DOHH2 (cell line): Measurements from ENCODE around the gene SMPD2.

Experiments
- H3F3A ChIP-seq: fragments of 200-600 bp; sonication (generic), shearing (Covaris generic); 2 replicates; pipeline ENCODE4 v1.6.0; 2016; ENCODE audit warnings: antibody characterized with exemption, mild to moderate bottlenecking; ENCODE audit not compliant: control insufficient read depth, insufficient read depth
- H3K27ac ChIP-seq: fragments of 200-600 bp; sonication (generic); 2 replicates; pipeline ENCODE4 v1.5.1; 2014; ENCODE audit warnings: low read depth, mild to moderate bottlenecking, low read length, moderate library complexity
- H3K27me3 ChIP-seq: fragments of 200-600 bp; sonication (generic); 2 replicates; pipeline ENCODE4 v1.6.1; 2014; ENCODE audit warnings: mild to moderate bottlenecking, low read length, mixed read lengths; ENCODE audit not compliant: control insufficient read depth
- H3K36me3 ChIP-seq: fragments of 200-600 bp; sonication (generic); 2 replicates; pipeline ENCODE4 v1.6.1; 2014; ENCODE audit warnings: mild to moderate bottlenecking, low read length, moderate library complexity, mixed read lengths; ENCODE audit not compliant: control insufficient read depth
- H3K4me1 ChIP-seq: fragments of 200-600 bp; sonication (generic); 2 replicates; pipeline ENCODE4 v1.6.1; 2014; ENCODE audit warnings: mild to moderate bottlenecking, low read length, mixed read lengths; ENCODE audit not compliant: control insufficient read depth
- H3K4me2 ChIP-seq: fragments of 200-600 bp; sonication (generic); 2 replicates; pipeline ENCODE4 v1.6.0; 2014; ENCODE audit warnings: mild to moderate bottlenecking, low read length, moderate library complexity
- H3K4me3 ChIP-seq: fragments of 200-600 bp; sonication (generic); 2 replicates; pipeline ENCODE4 v1.5.1; 2014; ENCODE audit warnings: mild to moderate bottlenecking, low read length, mixed read lengths
- H3K79me2 ChIP-seq: fragments of 200-600 bp; sonication (generic); 2 replicates; pipeline ENCODE4 v1.6.1; 2014; ENCODE audit warnings: mild to moderate bottlenecking, low read length, mixed read lengths; ENCODE audit not compliant: control insufficient read depth
- H3K9me2 ChIP-seq: fragments of 200-600 bp; sonication (generic); replicated peaks from 2 replicates; pipeline ENCODE4 v1.6.1; 2014; ENCODE audit warnings: mild to moderate bottlenecking, low read length, mixed read lengths; ENCODE audit not compliant: control insufficient read depth
- H3K9me3 ChIP-seq: fragments of 200-600 bp; sonication (generic); 2 replicates; pipeline ENCODE4 v1.6.1; 2014; ENCODE audit warnings: antibody characterized with exemption, low read length, mixed read lengths; ENCODE audit not compliant: control insufficient read depth, insufficient read depth
- H4K20me1 ChIP-seq: fragments of 200-600 bp; sonication (generic); 2 replicates; pipeline ENCODE4 v1.6.0; 2014; ENCODE audit warnings: low read depth, mild to moderate bottlenecking, antibody characterized with exemption, low read length, moderate library complexity; ENCODE audit not compliant: control insufficient read depth, insufficient read depth
- CTCF ChIP-seq: fragments of 200-600 bp; sonication (generic); IDR thresholded peaks from one replicate; pipeline ENCODE4 v1.5.1; 2014; ENCODE audit warnings: antibody characterized with exemption, mild to moderate bottlenecking, low read depth, low read length; ENCODE audit not compliant: poor library complexity, severe bottlenecking
- EZH2phosphoT487 ChIP-seq: fragments of 200-600 bp; sonication (generic); IDR thresholded peaks from 2 replicates; pipeline ENCODE4 v1.6.1; 2017; ENCODE audit warnings: borderline replicate concordance, mild to moderate bottlenecking, antibody characterized with exemption, low read length, moderate library complexity, mixed read lengths

SMPD2 gene

GRCh38 chr6:109472132-109472995, 31.8 kb downstream of the SMPD2 start:
- H4K20me1 ChIP-seq = no peaks in the 10 kb centered on the region; the same call in 1 of the 2 replicates
- no peaks in the 10 kb centered on the region for H3F3A ChIP-seq
- no peak overlapping the region for H3K27ac ChIP-seq
- no peaks in the 10 kb centered on the region for H3K27me3 ChIP-seq
- TF ChIP-seq CTCF (no peak), EZH2phosphoT487 (no peak)
- peaks cover 98% of the 10 kb centered on the region for H3K36me3 ChIP-seq
- no peak overlapping the region for H3K4me2 ChIP-seq
- H3K9me3 ChIP-seq = no peaks in the 10 kb centered on the region
- H3K79me2 ChIP-seq = peaks cover 53% of the 10 kb centered on the region
- peaks cover 11% of the 10 kb centered on the region for H3K4me1 ChIP-seq
- H3K9me2 ChIP-seq = no peaks in the 10 kb centered on the region
- no peak overlapping the region for H3K4me3 ChIP-seq

- H3K9me2 ChIP-seq = no peaks in the 10 kb centered on the region
- H4K20me1 ChIP-seq = peaks cover 3% of the 10 kb centered on the region; the same call in 1 of the 2 replicates
- TF ChIP-seq EZH2phosphoT487 (no peak), CTCF (no peak)
- no peak overlapping the region for H3K4me2 ChIP-seq
- no peaks in the 10 kb centered on the region for H3K27me3 ChIP-seq
- H3K4me1 ChIP-seq = peaks cover 18% of the 10 kb centered on the region
- H3K79me2 ChIP-seq = peaks cover 59% of the 10 kb centered on the region
- H3K9me3 ChIP-seq = no peaks in the 10 kb centered on the region
- peaks cover 98% of the 10 kb centered on the region for H3K36me3 ChIP-seq
- H3F3A ChIP-seq = no peaks in the 10 kb centered on the region
- H3K4me3 ChIP-seq = no peak overlapping the region
- no peak overlapping the region for H3K27ac ChIP-seq
These were observed 32.6 kb downstream of the SMPD2 start for GRCh38 chr6:109473120-109473519.

GRCh38 chr6:109474995-109475394, 34.5 kb downstream of the SMPD2 start:
- TF ChIP-seq EZH2phosphoT487 (no peak), CTCF (no peak)
- no peaks in the 10 kb centered on the region for H3K27me3 ChIP-seq
- H3K36me3 ChIP-seq = peaks cover 96% of the 10 kb centered on the region
- peaks cover 77% of the 10 kb centered on the region for H3K79me2 ChIP-seq
- H3K4me2 ChIP-seq = no peak overlapping the region
- peaks cover 35% of the 10 kb centered on the region for H3K4me1 ChIP-seq
- H3K27ac ChIP-seq = no peak overlapping the region
- no peaks in the 10 kb centered on the region for H3F3A ChIP-seq
- no peaks in the 10 kb centered on the region for H3K9me3 ChIP-seq
- H3K9me2 ChIP-seq = no peaks in the 10 kb centered on the region
- H4K20me1 ChIP-seq = peaks cover 10% of the 10 kb centered on the region
- no peak overlapping the region for H3K4me3 ChIP-seq
